ENCODE measurements around the gene FAM149B1. TPM values are rescaled to one million over a fixed set of nuclear protein-coding genes. Genes with fewer than 3 reads are reported as not detected.

Gene FAM149B1
- total and polyA plus RNA-seq, 3 donors from 2014 or later = 28.7 to 65.1 (median 42.0) TPM

- Histone ChIP-seq H3K27ac (no peak overlapping the region), H3K36me3 (ENCODE audit: low read depth, missing control alignments) (no peaks in the 10 kb centered on the region), H3K27me3 (no peaks in the 10 kb centered on the region), H3K4me1 (no peaks in the 10 kb centered on the region), H3K4me3 (no peak overlapping the region), H3K9me3 (no peaks in the 10 kb centered on the region)
- intact Hi-C loops (cut with DNase I; ENCODE audit: low total_unique reads) = no loop called here
- no peak for TF ChIP-seq POLR2A (IDR thresholded peaks at IDR 0.05)
- no peak for TF ChIP-seq CTCF (IDR thresholded peaks at IDR 0.05)
- no peak for DNase-seq
Measured at GRCh38 chr10:73219384-73219783, 51.5 kb downstream of the FAM149B1 start.

- Histone ChIP-seq H3K4me1 (no peaks in the 10 kb centered on the region), H3K27me3 (no peaks in the 10 kb centered on the region), H3K36me3 (ENCODE audit: low read depth, missing control alignments) (no peaks in the 10 kb centered on the region), H3K27ac (no peak overlapping the region), H3K4me3 (no peak overlapping the region), H3K9me3 (no peaks in the 10 kb centered on the region)
- intact Hi-C loops (cut with DNase I; ENCODE audit: low total_unique reads) = no loop called here
- 90 to 96% methylated on average over 1 of the region's 1 CpG for WGBS, 2 donors
- no peak for TF ChIP-seq POLR2A (IDR thresholded peaks at IDR 0.05)
- no peak for TF ChIP-seq CTCF (IDR thresholded peaks at IDR 0.05)
- DNase-seq = no peak
Measured at GRCh38 chr10:73220989-73221388, 53.1 kb downstream of the FAM149B1 start.

GRCh38 chr10:73225518-73225917 is 57.6 kb downstream of the FAM149B1 start:
- H3K27me3 ChIP-seq = no peaks in the 10 kb centered on the region
- H3K9me3 ChIP-seq = no peaks in the 10 kb centered on the region
- no peak overlapping the region for H3K4me3 ChIP-seq
- no peaks in the 10 kb centered on the region for H3K4me1 ChIP-seq
- no peak overlapping the region for H3K27ac ChIP-seq
- DNase-seq = no peak
- TF ChIP-seq CTCF (IDR thresholded peaks at IDR 0.05) (no peak), POLR2A (IDR thresholded peaks at IDR 0.05) (no peak)
- H3K36me3 ChIP-seq (ENCODE audit: low read depth, missing control alignments) = no peaks in the 10 kb centered on the region
- intact Hi-C loops (cut with DNase I; ENCODE audit: low total_unique reads) = no loop called here

- DNase-seq = no peak
- H3K27me3 ChIP-seq = no peaks in the 10 kb centered on the region
- no peaks in the 10 kb centered on the region for H3K9me3 ChIP-seq
- no peaks in the 10 kb centered on the region for H3K36me3 ChIP-seq (ENCODE audit: low read depth, missing control alignments)
- H3K27ac ChIP-seq = no peak overlapping the region
- no peak overlapping the region for H3K4me3 ChIP-seq
- intact Hi-C loops (cut with DNase I; ENCODE audit: low total_unique reads) = no loop called here
- TF ChIP-seq CTCF (IDR thresholded peaks at IDR 0.05) = no peak
- TF ChIP-seq POLR2A (IDR thresholded peaks at IDR 0.05) = no peak
- no peaks in the 10 kb centered on the region for H3K4me1 ChIP-seq
Measured at GRCh38 chr10:73226663-73227062, 58.7 kb downstream of the FAM149B1 start.

- H3K27ac ChIP-seq = no peak overlapping the region
- 80 to 85% methylated on average over 3 of the region's 3 CpGs for WGBS, 2 donors
- intact Hi-C loops (cut with DNase I; ENCODE audit: low total_unique reads) = no loop called here
Measured at GRCh38 chr10:73228247-73228646, 60.3 kb downstream of the FAM149B1 start.

More at GRCh38 chr10:73228247-73228646, 60.3 kb downstream of the FAM149B1 start:
- DNase-seq = no peak
- Histone ChIP-seq H3K27me3 (no peaks in the 10 kb centered on the region), H3K4me1 (no peaks in the 10 kb centered on the region), H3K9me3 (no peaks in the 10 kb centered on the region), H3K4me3 (no peak overlapping the region), H3K36me3 (ENCODE audit: low read depth, missing control alignments) (no peaks in the 10 kb centered on the region)
- no peak for TF ChIP-seq CTCF (IDR thresholded peaks at IDR 0.05)

Data from testis (tissue), 3 donors.